HEK293 (cell line): ENCODE results near the gene DLGAP5.

ENCODE experiments used
- BCL11B ChIP-seq: fragments of 450-650 bp; formaldehyde crosslinking; IDR thresholded peaks from 2 replicates; pipeline ENCODE4 v1.5.1; 2016; ENCODE audit warnings: low read depth, missing biosample characterization, missing genetic modification characterization
- ELK4 ChIP-seq: IDR thresholded peaks from 2 replicates; pipeline ENCODE4 v1.6.1; 2011; ENCODE audit warnings: mild to moderate bottlenecking, low read depth, low read length, borderline replicate concordance
- FEZF1 ChIP-seq: fragments of 450-650 bp; formaldehyde crosslinking; IDR thresholded peaks from 2 replicates; pipeline ENCODE4 v1.5.1; 2016; ENCODE audit warnings: missing biosample characterization, missing genetic modification characterization
- KLF17 ChIP-seq: fragments of 450-650 bp; formaldehyde crosslinking; IDR thresholded peaks from 2 replicates; pipeline ENCODE4 v1.5.1; 2016; ENCODE audit warnings: missing biosample characterization, missing genetic modification characterization
- KLF7 ChIP-seq: fragments of 450-650 bp; formaldehyde crosslinking; IDR thresholded peaks from 2 replicates; pipeline ENCODE4 v1.5.1; 2016; ENCODE audit warnings: missing biosample characterization, missing genetic modification characterization, borderline replicate concordance
- OSR2 ChIP-seq: fragments of 450-650 bp; formaldehyde crosslinking; IDR thresholded peaks from 2 replicates; pipeline ENCODE4 v1.5.1; 2016; ENCODE audit warnings: missing biosample characterization, missing genetic modification characterization
- PRDM10 ChIP-seq: fragments of 450-650 bp; formaldehyde crosslinking; IDR thresholded peaks from 2 replicates; pipeline ENCODE4 v1.5.1; 2016; ENCODE audit warnings: missing biosample characterization, missing genetic modification characterization
- RBAK ChIP-seq: fragments of 450-650 bp; formaldehyde crosslinking; IDR thresholded peaks from 2 replicates; pipeline ENCODE4 v1.5.1; 2016; ENCODE audit warnings: missing biosample characterization, missing genetic modification characterization
- SALL2 ChIP-seq: fragments of 450-650 bp; formaldehyde crosslinking; IDR thresholded peaks from 2 replicates; pipeline ENCODE4 v1.5.0; 2017; ENCODE audit warnings: missing biosample characterization, mild to moderate bottlenecking, missing genetic modification characterization, borderline replicate concordance
- SP2 ChIP-seq: fragments of 450-650 bp; formaldehyde crosslinking; IDR thresholded peaks from 2 replicates; pipeline ENCODE4 v1.5.1; 2016; ENCODE audit warnings: missing biosample characterization, missing genetic modification characterization
- ZBTB20 ChIP-seq: fragments of 450-650 bp; formaldehyde crosslinking; IDR thresholded peaks from 2 replicates; pipeline ENCODE4 v1.5.1; 2016; ENCODE audit warnings: missing biosample characterization, missing genetic modification characterization
- ZBTB6 ChIP-seq: fragments of 450-650 bp; formaldehyde crosslinking; IDR thresholded peaks from 2 replicates; pipeline ENCODE4 v1.5.1; 2017; ENCODE audit warnings: missing biosample characterization, missing genetic modification characterization
- ZIC2 ChIP-seq: fragments of 450-650 bp; formaldehyde crosslinking; IDR thresholded peaks from 2 replicates; pipeline ENCODE4 v1.5.1; 2016; ENCODE audit warnings: missing biosample characterization, missing genetic modification characterization
- ZNF114 ChIP-seq: fragments of 450-650 bp; formaldehyde crosslinking; IDR thresholded peaks from 2 replicates; pipeline ENCODE4 v1.5.0; 2017; ENCODE audit warnings: missing biosample characterization, missing genetic modification characterization
- ZNF140 ChIP-seq: fragments of 450-650 bp; formaldehyde crosslinking; IDR thresholded peaks from 2 replicates; pipeline ENCODE4 v1.5.1; 2016; ENCODE audit warnings: missing biosample characterization, missing genetic modification characterization
- ZNF157 ChIP-seq: fragments of 450-650 bp; formaldehyde crosslinking; IDR thresholded peaks from 2 replicates; pipeline ENCODE4 v1.5.1; 2016; ENCODE audit warnings: missing biosample characterization, missing genetic modification characterization
- ZNF18 ChIP-seq: fragments of 450-650 bp; formaldehyde crosslinking; IDR thresholded peaks from 2 replicates; pipeline ENCODE4 v1.5.1; 2016; ENCODE audit warnings: missing biosample characterization, missing genetic modification characterization
- ZNF19 ChIP-seq: fragments of 450-650 bp; formaldehyde crosslinking; IDR thresholded peaks from 2 replicates; pipeline ENCODE4; 2016; ENCODE audit warnings: missing biosample characterization, missing genetic modification characterization, low read depth
- ZNF214 ChIP-seq: fragments of 450-650 bp; formaldehyde crosslinking; IDR thresholded peaks from 2 replicates; pipeline ENCODE4 v1.5.1; 2017; ENCODE audit warnings: missing biosample characterization, mild to moderate bottlenecking, missing genetic modification characterization, borderline replicate concordance
- ZNF23 ChIP-seq: fragments of 450-650 bp; formaldehyde crosslinking; IDR thresholded peaks from 2 replicates; pipeline ENCODE4 v1.5.1; 2016; ENCODE audit warnings: missing biosample characterization, missing genetic modification characterization, borderline replicate concordance
- ZNF391 ChIP-seq: fragments of 450-650 bp; formaldehyde crosslinking; IDR thresholded peaks from 2 replicates; pipeline ENCODE4 v1.5.1; 2016; ENCODE audit warnings: low read depth, missing biosample characterization, missing genetic modification characterization, borderline replicate concordance
- ZNF596 ChIP-seq: fragments of 450-650 bp; IDR thresholded peaks from 2 replicates; pipeline ENCODE4 v1.5.0; 2018; ENCODE audit warnings: missing biosample characterization, mild to moderate bottlenecking, missing genetic modification characterization, moderate library complexity
- ZNF623 ChIP-seq: fragments of 450-650 bp; formaldehyde crosslinking; IDR thresholded peaks from 2 replicates; pipeline ENCODE4 v1.5.1; 2016; ENCODE audit warnings: missing biosample characterization, missing genetic modification characterization
- ZNF624 ChIP-seq: fragments of 450-650 bp; formaldehyde crosslinking; IDR thresholded peaks from 2 replicates; pipeline ENCODE4 v1.5.1; 2017; ENCODE audit warnings: missing biosample characterization, missing genetic modification characterization
- ZNF785 ChIP-seq: fragments of 450-650 bp; formaldehyde crosslinking; IDR thresholded peaks from 2 replicates; pipeline ENCODE4 v1.5.1; 2016; ENCODE audit warnings: missing biosample characterization, missing genetic modification characterization
- TF ChIP-seq, protein P1 (sequence below): fragments of 450-650 bp; formaldehyde crosslinking; IDR thresholded peaks from 2 replicates; pipeline ENCODE4 v1.5.1; 2016; ENCODE audit warnings: missing biosample characterization, missing genetic modification characterization
- TF ChIP-seq, protein P2 (sequence below): fragments of 450-650 bp; formaldehyde crosslinking; IDR thresholded peaks from 2 replicates; pipeline ENCODE4 v1.5.1; 2016; ENCODE audit warnings: missing biosample characterization, missing genetic modification characterization

The DLGAP5 gene

DNA sequence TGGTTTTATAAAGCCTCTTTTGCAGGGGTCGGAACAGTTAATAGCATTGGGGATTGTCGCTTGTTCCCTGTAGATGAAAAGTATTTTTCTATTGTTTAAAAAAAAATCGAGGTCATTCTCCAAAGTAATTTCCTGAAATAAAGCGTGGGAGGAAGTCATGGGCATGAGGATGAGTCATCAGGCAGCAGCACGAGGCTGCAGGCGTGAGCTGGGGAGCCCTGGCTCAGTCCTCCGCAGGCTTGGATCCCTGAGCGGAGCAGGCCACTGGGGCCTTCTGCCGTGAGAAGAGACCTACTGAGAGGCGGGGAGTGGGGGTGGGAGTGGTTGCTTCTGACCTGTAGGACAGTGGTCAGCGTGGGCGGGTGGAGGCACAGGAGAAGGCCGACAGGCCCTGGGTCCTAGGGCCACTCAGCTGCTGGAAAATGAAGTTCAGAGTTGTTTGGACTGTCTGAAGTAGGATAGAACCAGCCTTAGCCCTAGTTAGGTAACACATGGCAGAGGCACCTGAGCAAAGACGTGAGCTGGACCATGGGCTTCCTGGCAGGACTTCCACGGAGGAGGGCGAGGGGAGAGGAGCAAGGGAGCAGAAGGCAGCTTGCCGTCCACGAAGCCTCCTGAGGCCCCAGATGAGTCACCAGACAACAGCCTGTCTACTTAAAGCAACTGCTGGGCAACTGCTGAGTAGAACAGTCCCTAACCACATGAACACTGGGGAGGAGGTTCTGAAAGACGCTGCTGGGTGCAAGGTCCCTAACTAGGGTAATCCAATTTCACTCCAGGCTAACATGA lies 83.4 kb downstream of the DLGAP5 start (continued):
- TF ChIP-seq RBAK (no peak), KLF17 (no peak; the same call in 1 of the 2 replicates), ZNF157 (tag by site-specific recombination) (no peak), ZNF623 (tag by site-specific recombination) (no peak), FEZF1 (tag by site-specific recombination) (no peak), ELK4 (no peak), OSR2 (tag by site-specific recombination) (no peak), BCL11B (tag by site-specific recombination) (no peak), ZNF785 (tag by site-specific recombination) (no peak), ZNF18 (no peak), ZNF23 (no peak), ZIC2 (tag by site-specific recombination) (peak; percentile 78), ZBTB20 (tag by site-specific recombination) (0 out of 2 replicates have a peak, but pooled peaks have one; percentile 30), ZNF596 (tag by site-specific recombination) (no peak), ZNF391 (tag by site-specific recombination) (no peak), ZNF19 (tag by site-specific recombination) (no peak), SALL2 (tag by site-specific recombination) (no peak), SP2 (tag by site-specific recombination) (peak; percentile 21), ZNF624 (no peak), ZNF214 (tag by site-specific recombination) (no peak), ZNF140 (tag by site-specific recombination) (no peak), KLF7 (no peak), ZNF114 (tag by site-specific recombination) (no peak), ZBTB6 (no peak), PRDM10 (0 out of 2 replicates have a peak, but pooled peaks have one; percentile 28)
- TF ChIP-seq, protein P1, sequence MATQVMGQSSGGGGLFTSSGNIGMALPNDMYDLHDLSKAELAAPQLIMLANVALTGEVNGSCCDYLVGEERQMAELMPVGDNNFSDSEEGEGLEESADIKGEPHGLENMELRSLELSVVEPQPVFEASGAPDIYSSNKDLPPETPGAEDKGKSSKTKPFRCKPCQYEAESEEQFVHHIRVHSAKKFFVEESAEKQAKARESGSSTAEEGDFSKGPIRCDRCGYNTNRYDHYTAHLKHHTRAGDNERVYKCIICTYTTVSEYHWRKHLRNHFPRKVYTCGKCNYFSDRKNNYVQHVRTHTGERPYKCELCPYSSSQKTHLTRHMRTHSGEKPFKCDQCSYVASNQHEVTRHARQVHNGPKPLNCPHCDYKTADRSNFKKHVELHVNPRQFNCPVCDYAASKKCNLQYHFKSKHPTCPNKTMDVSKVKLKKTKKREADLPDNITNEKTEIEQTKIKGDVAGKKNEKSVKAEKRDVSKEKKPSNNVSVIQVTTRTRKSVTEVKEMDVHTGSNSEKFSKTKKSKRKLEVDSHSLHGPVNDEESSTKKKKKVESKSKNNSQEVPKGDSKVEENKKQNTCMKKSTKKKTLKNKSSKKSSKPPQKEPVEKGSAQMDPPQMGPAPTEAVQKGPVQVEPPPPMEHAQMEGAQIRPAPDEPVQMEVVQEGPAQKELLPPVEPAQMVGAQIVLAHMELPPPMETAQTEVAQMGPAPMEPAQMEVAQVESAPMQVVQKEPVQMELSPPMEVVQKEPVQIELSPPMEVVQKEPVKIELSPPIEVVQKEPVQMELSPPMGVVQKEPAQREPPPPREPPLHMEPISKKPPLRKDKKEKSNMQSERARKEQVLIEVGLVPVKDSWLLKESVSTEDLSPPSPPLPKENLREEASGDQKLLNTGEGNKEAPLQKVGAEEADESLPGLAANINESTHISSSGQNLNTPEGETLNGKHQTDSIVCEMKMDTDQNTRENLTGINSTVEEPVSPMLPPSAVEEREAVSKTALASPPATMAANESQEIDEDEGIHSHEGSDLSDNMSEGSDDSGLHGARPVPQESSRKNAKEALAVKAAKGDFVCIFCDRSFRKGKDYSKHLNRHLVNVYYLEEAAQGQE (tag by site-specific recombination), result no peak
- TF ChIP-seq, protein P2, sequence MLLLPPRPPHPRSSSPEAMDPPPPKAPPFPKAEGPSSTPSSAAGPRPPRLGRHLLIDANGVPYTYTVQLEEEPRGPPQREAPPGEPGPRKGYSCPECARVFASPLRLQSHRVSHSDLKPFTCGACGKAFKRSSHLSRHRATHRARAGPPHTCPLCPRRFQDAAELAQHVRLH, result no peak
